Transverse colon (tissue), 4 donors: ENCODE measurements around the gene OLA1. TPM values are rescaled to one million over a fixed set of nuclear protein-coding genes. Genes with fewer than 3 reads are reported as not detected.
"Not testable (repeated sequence)": the region's sequence is repeated elsewhere in the genome, so short reads cannot be mapped to it uniquely, and the experiment has no call there.

ENCODE experiments used
- DNase-seq: peaks from one replicate; pipeline ENCODE4 v3.0.0-alpha.2; 2019
- H3K27ac ChIP-seq, 4 donors: fragments of 200-600 bp; sonication (generic); 2 replicates each; pipeline ENCODE4 v1.5.1; 2016 to 2018; ENCODE audit warnings: inconsistent platforms in 4 of 4
- H3K27me3 ChIP-seq: fragments of 200-600 bp; sonication (generic); 2 replicates; pipeline ENCODE4 v1.5.1; 2017; ENCODE audit warnings: inconsistent platforms
- H3K36me3 ChIP-seq, 4 donors: fragments of 200-600 bp; sonication (generic); 2 replicates each; pipeline ENCODE4 v1.5.1; 2017 to 2019; ENCODE audit warnings: inconsistent platforms in 4 of 4
- H3K4me1 ChIP-seq, 4 donors: fragments of 200-600 bp; sonication (generic); 2 replicates each; pipeline ENCODE4 v1.5.1; 2017 to 2020; ENCODE audit warnings: inconsistent platforms in 4 of 4
- H3K4me3 ChIP-seq, 4 donors: fragments of 200-600 bp; sonication (generic); 1 replicate in 1 of 4; 2 replicates in 3 of 4; pipeline versions ENCODE4 v1.5.1 to v1.6.1; 2017 to 2019; ENCODE audit warnings: inconsistent platforms in 4 of 4
- H3K9me3 ChIP-seq, 2 donors: fragments of 200-600 bp; sonication (generic); 2 replicates each; pipeline ENCODE4 v1.5.1; 2017 to 2019; ENCODE audit warnings: inconsistent platforms in 2 of 2
- EP300 ChIP-seq: sonication (generic); formaldehyde crosslinking; IDR thresholded peaks from one replicate; pipeline ENCODE4 v1.6.1; 2017; ENCODE audit warnings: antibody characterized with exemption, low read depth
- POLR2A ChIP-seq: fragments of 450-650 bp; IDR thresholded peaks from one replicate; pipeline ENCODE4 v1.6.1; 2016; ENCODE audit warnings: antibody characterized with exemption, mild to moderate bottlenecking, moderate library complexity
- POLR2AphosphoS5 ChIP-seq, 3 donors: sonication (generic); formaldehyde crosslinking; IDR thresholded peaks; one replicate each; pipeline ENCODE4 v1.6.1; 2016; ENCODE audit warnings: antibody characterized with exemption in 3 of 3
- WGBS, 2 donors: methylation state at CpG; one replicate each; pipeline ENCODE4 v1.1.5; 2018; ENCODE audit warnings: low coverage in 1 of 2; 5-methylcytosine and 5-hydroxymethylcytosine counted together
- in situ Hi-C, 4 donors: fragments of 200-750 bp; cut with MboI; loops; one replicate each; pipeline versions ENCODE4 v1.15.0 to v1.15.1; 2017; ENCODE audit warnings: low sequenced_read_pairs in 3 of 4, low pct_ligation_motif_present in 1 of 4, low pct_unique_long_range_greater_than_20kb in 1 of 4
- intact Hi-C: fragments of 100-400 bp; cut with DNase I; formaldehyde crosslinking; loops from one replicate; pipeline ENCODE4 v1.15.1; 2023; ENCODE audit warnings: low total_unique reads
- total RNA-seq, 4 donors: library from RNA; depleted of rRNA; stranded (reverse); fragments of >200 nt; gene quantifications; one replicate each; pipeline ENCODE4 v1.1.0, GENCODE V29; 2016
- TF ChIP-seq, protein P1 (sequence below), 5 experiments: fragments of 200-600 bp in 3 of 5; fragments of 450-650 bp in 2 of 5; sonication (generic) in 3 of 5; IDR thresholded peaks; 1 replicate in 2 of 5; 2 replicates in 3 of 5; pipeline ENCODE4 v1.5.1; 2016 to 2017; ENCODE audit warnings: antibody characterized with exemption in 5 of 5, inconsistent platforms in 3 of 5, mild to moderate bottlenecking in 2 of 5, moderate library complexity in 1 of 5

OLA1 gene
- total RNA-seq, 4 donors from 2014 or later, result 6.7 to 47.7 (median 37.1) TPM

DNA sequence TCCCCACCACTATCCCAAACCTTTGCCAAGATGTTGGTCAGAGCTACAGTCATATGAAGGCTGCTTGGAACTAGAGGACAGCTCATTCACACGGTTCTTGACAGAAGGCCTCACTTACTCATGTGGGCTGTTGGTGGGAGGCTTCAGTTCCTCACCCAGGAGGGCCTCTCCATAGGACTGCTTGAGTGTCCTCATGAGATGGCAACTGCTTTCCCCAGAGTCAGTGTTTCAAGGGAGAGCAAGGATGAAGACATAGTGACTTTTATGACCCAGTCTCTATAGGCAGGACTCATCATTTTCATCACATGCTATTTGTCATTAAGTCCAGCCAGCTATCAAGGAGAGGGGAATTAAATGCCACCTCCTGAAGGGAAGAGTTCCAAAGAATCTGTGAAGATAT, 33.4 kb upstream of the OLA1 start:
- in situ Hi-C loops (no loop called here), intact Hi-C loops (no loop called here)
- 54% methylated on average over 1 of the region's 1 CpG; no CpG with 5 or more reads in 1 of the 2 donors for WGBS, 2 donors
- no peaks in the 10 kb centered on the region for H3K36me3 ChIP-seq
- H3K9me3 ChIP-seq, result no peaks in the 10 kb centered on the region
- no peaks in the 10 kb centered on the region for H3K4me1 ChIP-seq
- no peaks in the 10 kb centered on the region for H3K27me3 ChIP-seq
- TF ChIP-seq, protein P1, sequence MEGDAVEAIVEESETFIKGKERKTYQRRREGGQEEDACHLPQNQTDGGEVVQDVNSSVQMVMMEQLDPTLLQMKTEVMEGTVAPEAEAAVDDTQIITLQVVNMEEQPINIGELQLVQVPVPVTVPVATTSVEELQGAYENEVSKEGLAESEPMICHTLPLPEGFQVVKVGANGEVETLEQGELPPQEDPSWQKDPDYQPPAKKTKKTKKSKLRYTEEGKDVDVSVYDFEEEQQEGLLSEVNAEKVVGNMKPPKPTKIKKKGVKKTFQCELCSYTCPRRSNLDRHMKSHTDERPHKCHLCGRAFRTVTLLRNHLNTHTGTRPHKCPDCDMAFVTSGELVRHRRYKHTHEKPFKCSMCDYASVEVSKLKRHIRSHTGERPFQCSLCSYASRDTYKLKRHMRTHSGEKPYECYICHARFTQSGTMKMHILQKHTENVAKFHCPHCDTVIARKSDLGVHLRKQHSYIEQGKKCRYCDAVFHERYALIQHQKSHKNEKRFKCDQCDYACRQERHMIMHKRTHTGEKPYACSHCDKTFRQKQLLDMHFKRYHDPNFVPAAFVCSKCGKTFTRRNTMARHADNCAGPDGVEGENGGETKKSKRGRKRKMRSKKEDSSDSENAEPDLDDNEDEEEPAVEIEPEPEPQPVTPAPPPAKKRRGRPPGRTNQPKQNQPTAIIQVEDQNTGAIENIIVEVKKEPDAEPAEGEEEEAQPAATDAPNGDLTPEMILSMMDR (IDR thresholded peaks at IDR 0.05), result no peak
- no peak for DNase-seq
- no peak overlapping the region for H3K27ac ChIP-seq
- no peak overlapping the region for H3K4me3 ChIP-seq

DNA sequence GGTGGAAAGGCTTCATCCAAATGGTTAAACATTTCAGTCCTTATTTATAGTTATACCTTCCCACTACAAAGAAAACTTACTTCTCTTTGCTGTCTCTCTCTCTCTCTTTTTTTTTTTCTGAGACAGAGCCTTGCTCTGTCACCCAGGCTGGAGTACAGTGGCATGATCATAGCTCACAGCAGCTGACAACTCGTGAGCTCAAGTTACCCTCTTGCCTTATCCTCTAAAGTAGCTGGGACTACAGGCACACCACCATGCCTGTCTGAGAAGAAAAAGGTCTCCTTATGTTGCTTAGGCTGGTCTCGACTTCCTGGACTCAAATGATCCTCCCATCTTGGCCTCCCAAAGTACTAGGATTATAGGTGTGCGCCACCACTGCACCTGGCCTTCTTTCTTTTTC, 32.3 kb upstream of the OLA1 start:
- 29 to 81% methylated on average over 1 to 3 of the region's 3 CpGs for WGBS, 2 donors
- no peak overlapping the region for H3K4me3 ChIP-seq
- H3K9me3 ChIP-seq, result no peaks in the 10 kb centered on the region
- TF ChIP-seq POLR2A, result no peak
- TF ChIP-seq, protein P1 (IDR thresholded peaks at IDR 0.05), result no peak
- no peak for TF ChIP-seq POLR2AphosphoS5 (IDR thresholded peaks at IDR 0.05)
- no peak for TF ChIP-seq EP300
- DNase-seq, result no peak
- in situ Hi-C loops, result no loop called here
- intact Hi-C loops, result no loop called here
- no peaks in the 10 kb centered on the region for H3K27me3 ChIP-seq
- H3K27ac ChIP-seq, result no peak overlapping the region
- no peaks in the 10 kb centered on the region for H3K36me3 ChIP-seq
- H3K4me1 ChIP-seq, result no peaks in the 10 kb centered on the region

DNA sequence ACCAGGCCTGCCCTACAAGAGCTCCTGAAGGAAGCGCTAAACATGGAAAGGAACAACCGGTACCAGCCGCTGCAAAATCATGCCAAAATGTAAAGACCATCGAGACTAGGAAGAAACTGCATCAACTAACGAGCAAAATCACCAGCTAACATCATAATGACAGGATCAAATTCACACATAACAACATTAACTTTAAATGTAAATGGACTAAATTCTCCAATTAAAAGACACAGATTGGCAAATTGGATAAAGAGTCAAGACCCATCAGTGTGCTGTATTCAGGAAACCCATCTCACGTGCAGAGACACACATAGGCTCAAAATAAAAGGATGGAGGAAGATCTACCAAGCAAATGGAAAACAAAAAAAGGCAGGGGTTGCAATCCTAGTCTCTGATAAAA, 21.9 kb upstream of the OLA1 start:
- DNase-seq, in situ Hi-C loops, H3K9me3 ChIP-seq, H3K36me3 ChIP-seq, H3K27ac ChIP-seq, H3K4me1 ChIP-seq, H3K4me3 ChIP-seq, intact Hi-C loops: not testable (repeated sequence)
- peaks cover 19% of the 10 kb centered on the region for H3K27me3 ChIP-seq
- 100% methylated on average over 4 of the region's 6 CpGs; no CpG with 5 or more reads in 1 of the 2 donors for WGBS, 2 donors

DNA sequence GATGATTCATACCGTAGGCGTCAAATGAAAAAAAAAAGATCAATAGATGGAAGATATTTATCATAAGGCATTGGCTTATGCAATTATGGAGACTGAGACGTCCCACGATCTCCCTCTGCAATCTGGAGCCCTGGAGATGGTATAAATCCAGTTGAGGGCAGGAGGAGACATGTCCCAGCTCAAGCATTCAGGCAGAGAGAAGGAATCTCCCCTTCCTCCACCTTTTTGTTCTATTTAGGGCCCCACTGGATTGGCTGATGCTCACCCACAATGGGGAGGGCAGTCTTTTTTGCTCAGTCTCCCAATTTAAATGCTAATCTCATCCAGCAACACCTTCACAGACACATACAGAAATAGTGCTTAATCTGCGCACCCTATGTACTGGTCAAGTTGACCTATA, 18.0 kb upstream of the OLA1 start:
- H3K27ac ChIP-seq, result no peak overlapping the region
- H3K4me3 ChIP-seq, result no peak overlapping the region
- no peak for DNase-seq
- intact Hi-C loops (no loop called here), in situ Hi-C loops (no loop called here)
- H3K27me3 ChIP-seq, result peaks cover 30% of the 10 kb centered on the region
- no peaks in the 10 kb centered on the region for H3K36me3 ChIP-seq
- H3K4me1 ChIP-seq, result no peaks in the 10 kb centered on the region
- TF ChIP-seq POLR2A, result no peak
- no peak for TF ChIP-seq POLR2AphosphoS5 (IDR thresholded peaks at IDR 0.05)
- TF ChIP-seq, protein P1 (IDR thresholded peaks at IDR 0.05), result no peak
- TF ChIP-seq EP300, result no peak
- no peaks in the 10 kb centered on the region for H3K9me3 ChIP-seq
- WGBS, 2 donors, result 88 to 92% methylated on average over 5 of the region's 5 CpGs

DNA sequence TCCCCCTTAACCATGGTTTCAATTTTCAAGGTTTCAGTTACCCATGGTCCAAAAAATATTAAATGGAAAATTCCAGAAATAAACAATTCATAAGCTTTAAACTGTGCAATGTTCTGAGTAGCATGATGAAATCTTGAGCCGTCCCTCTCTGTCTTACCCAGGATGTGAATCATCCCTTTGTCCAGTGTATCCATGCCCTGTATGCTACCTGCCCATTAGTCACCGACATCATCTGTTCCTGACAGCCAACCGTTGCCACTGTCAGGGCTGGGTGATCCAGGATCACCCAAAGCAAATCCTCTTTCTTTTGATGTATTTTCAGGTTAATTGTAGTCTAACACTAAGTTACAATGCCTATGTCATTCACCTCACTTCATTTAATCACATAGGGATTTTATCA, 15.7 kb upstream of the OLA1 start:
- H3K9me3 ChIP-seq, result no peaks in the 10 kb centered on the region
- no peaks in the 10 kb centered on the region for H3K4me1 ChIP-seq
- TF ChIP-seq POLR2A (no peak), EP300 (no peak)
- TF ChIP-seq, protein P1 (IDR thresholded peaks at IDR 0.05), result no peak
- H3K36me3 ChIP-seq, result no peaks in the 10 kb centered on the region
- DNase-seq, result no peak
- WGBS, 2 donors, result 79 to 86% methylated on average over 1 to 3 of the region's 3 CpGs
- peaks cover 28% of the 10 kb centered on the region for H3K27me3 ChIP-seq
- no peak overlapping the region for H3K4me3 ChIP-seq
- intact Hi-C loops, result no loop called here
- no peak overlapping the region for H3K27ac ChIP-seq
- in situ Hi-C loops, result no loop called here
